ENCODE results near the gene KLHL33. TPM values are rescaled to one million over a fixed set of nuclear protein-coding genes. Genes with fewer than 3 reads are reported as not detected.

Gene KLHL33
- total and polyA plus RNA-seq, 12 donors: 0.13 to 1.4 (median 0.40) TPM

DNA sequence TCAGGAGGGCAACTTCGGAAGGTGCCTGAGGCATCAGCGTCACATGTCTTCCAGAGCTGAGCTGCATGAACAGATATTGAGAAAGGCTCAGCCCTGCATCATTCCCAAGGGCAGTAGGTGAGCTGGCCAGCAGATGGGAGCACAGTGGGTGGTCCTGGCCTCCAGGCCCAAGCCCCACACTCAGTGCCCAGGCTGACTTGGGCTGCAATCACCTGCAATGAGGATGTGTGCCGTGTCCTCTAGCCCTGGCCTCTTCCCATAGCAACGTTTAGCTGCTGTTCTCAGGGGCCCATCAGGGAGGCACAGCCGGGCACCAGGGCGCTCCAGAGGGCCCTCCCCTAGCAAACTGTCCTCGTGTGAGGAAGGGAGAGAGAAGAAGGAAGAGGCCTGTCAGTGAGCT is 54.6 kb downstream of the KLHL33 start:
- 88 to 92% methylated on average over 7 of the region's 7 CpGs for WGBS, 2 donors
- TF ChIP-seq, protein P1, sequence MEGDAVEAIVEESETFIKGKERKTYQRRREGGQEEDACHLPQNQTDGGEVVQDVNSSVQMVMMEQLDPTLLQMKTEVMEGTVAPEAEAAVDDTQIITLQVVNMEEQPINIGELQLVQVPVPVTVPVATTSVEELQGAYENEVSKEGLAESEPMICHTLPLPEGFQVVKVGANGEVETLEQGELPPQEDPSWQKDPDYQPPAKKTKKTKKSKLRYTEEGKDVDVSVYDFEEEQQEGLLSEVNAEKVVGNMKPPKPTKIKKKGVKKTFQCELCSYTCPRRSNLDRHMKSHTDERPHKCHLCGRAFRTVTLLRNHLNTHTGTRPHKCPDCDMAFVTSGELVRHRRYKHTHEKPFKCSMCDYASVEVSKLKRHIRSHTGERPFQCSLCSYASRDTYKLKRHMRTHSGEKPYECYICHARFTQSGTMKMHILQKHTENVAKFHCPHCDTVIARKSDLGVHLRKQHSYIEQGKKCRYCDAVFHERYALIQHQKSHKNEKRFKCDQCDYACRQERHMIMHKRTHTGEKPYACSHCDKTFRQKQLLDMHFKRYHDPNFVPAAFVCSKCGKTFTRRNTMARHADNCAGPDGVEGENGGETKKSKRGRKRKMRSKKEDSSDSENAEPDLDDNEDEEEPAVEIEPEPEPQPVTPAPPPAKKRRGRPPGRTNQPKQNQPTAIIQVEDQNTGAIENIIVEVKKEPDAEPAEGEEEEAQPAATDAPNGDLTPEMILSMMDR (IDR thresholded peaks at IDR 0.05): no peak
- no peak for DNase-seq
- Histone ChIP-seq H3K27ac (no peak overlapping the region), H3K27me3 (no peaks in the 10 kb centered on the region), H3K36me3 (peaks cover 3 to 100% (median 94%) of the 10 kb centered on the region in 9 donors), H3K9me3 (no peaks in the 10 kb centered on the region), H3K4me3 (no peak overlapping the region), H3K4me1 (no peaks in the 10 kb centered on the region)
- no peak for ATAC-seq
- intact Hi-C loops (cut with DNase I): no loop called here

DNA sequence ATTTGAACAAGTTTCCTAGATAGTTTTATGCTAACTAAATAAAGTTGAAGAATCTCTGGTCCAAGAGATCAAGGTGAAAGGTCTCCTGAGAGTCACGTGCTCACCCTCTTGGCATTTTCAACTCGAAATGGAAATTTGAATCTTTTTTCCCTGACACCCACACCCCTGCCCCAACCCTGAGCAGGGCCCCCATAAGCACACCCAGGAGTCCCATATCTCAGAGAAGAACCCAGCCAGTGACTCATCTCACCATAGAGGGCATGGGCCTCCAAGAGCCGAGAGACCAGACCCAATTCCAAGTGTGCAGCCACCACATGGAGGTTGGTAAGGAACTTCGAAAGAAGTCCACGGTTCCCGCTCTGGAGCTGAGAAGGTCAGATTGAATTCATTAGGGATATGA is 55.3 kb downstream of the KLHL33 start:
- DNase-seq (no peak), ATAC-seq (no peak)
- Histone ChIP-seq H3K27ac (no peak overlapping the region), H3K4me3 (no peak overlapping the region), H3K9me3 (no peaks in the 10 kb centered on the region), H3K4me1 (no peaks in the 10 kb centered on the region), H3K27me3 (no peaks in the 10 kb centered on the region), H3K36me3 (peaks cover 5 to 100% (median 94%) of the 10 kb centered on the region in 9 donors)
- 95 to 97% methylated on average over 6 of the region's 6 CpGs for WGBS, 2 donors
- intact Hi-C loops (cut with DNase I): no loop called here
- TF ChIP-seq, protein P1 (IDR thresholded peaks at IDR 0.05): no peak

DNA sequence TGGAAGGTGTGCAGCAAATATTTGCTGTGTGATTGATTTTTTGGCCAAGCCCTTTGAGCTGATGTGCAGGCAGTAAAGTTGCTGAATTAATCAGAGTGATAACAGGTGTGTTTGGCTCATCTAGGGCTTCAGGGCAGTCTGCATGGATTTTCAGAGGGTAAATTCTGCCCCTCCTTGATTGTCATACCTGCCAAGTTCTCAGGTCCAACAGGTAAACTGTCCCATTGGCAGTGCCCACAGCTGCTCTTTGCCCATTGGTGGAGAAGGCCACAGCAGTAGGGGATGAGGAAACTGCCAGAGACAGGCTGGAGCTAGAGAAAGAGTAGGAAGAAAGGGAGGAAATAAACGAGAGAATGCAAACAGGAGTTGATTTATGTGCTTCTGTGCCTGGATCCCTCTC is 56.2 kb downstream of the KLHL33 start:
- ATAC-seq (no peak), DNase-seq (no peak)
- Histone ChIP-seq H3K9me3 (no peaks in the 10 kb centered on the region), H3K27ac (no peak overlapping the region), H3K4me3 (no peak overlapping the region), H3K36me3 (peaks cover 5 to 100% (median 94%) of the 10 kb centered on the region in 9 donors), H3K27me3 (no peaks in the 10 kb centered on the region), H3K4me1 (no peaks in the 10 kb centered on the region)
- intact Hi-C loops (cut with DNase I): no loop called here
- 78 to 86% methylated on average over 1 of the region's 1 CpG for WGBS, 2 donors
- TF ChIP-seq, protein P1 (IDR thresholded peaks at IDR 0.05): no peak

DNA sequence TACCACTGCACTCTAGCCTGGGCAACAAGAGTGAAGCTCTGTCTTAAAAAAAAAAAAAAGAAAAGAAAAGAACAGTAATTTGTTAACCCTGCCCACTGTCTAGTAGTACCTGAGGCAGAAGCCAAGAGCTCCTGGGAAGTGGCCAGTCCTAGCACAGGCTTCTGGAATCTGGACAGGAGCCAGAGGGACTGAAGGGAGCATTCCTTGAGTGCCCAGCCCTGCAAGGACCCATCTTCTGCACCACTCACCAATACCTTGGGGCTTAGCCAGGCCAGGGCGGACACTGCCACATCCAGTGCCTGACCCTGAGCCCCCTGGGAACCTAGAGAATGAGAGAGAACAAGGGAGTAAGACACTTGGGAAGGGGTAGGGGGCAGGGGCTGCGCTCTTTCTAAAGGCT is 58.8 kb downstream of the KLHL33 start:
- DNase-seq (no peak), ATAC-seq (no peak)
- Histone ChIP-seq H3K27me3 (no peaks in the 10 kb centered on the region), H3K36me3 (peaks cover 8 to 100% (median 94%) of the 10 kb centered on the region in 9 donors), H3K4me1 (no peaks in the 10 kb centered on the region), H3K4me3 (no peak overlapping the region), H3K9me3 (no peaks in the 10 kb centered on the region), H3K27ac (no peak overlapping the region)
- TF ChIP-seq, protein P1 (IDR thresholded peaks at IDR 0.05): no peak
- WGBS, 2 donors: 97% methylated on average over 2 of the region's 2 CpGs
- intact Hi-C loops (cut with DNase I): no loop called here

All from heart right ventricle (tissue), 16 donors.